GM12891 (cell line): ENCODE data around the gene MEP1A.

ENCODE experiments used
- PAX5 ChIP-seq: IDR thresholded peaks from 2 replicates; pipeline ENCODE4 v1.6.1; 2011; ENCODE audit warnings: low read length, moderate library complexity, mild to moderate bottlenecking; ENCODE audit not compliant: insufficient read depth, severe bottlenecking
- POLR2A ChIP-seq: IDR thresholded peaks from 2 replicates; pipeline ENCODE4 v1.6.1; 2011; ENCODE audit warnings: low read depth, low read length, control low read depth
- POLR2AphosphoS5 ChIP-seq: IDR thresholded peaks from 2 replicates; pipeline ENCODE4 v1.6.1; 2011; ENCODE audit warnings: low read depth, low read length, control low read depth
- SPI1 ChIP-seq: IDR thresholded peaks from 2 replicates; pipeline ENCODE4 v1.6.1; 2011; ENCODE audit warnings: low read depth, low read length, control low read depth
- TAF1 ChIP-seq: IDR thresholded peaks from 2 replicates; pipeline ENCODE4 v1.6.1; 2011; ENCODE audit warnings: low read depth, low read length, control low read depth

DNA sequence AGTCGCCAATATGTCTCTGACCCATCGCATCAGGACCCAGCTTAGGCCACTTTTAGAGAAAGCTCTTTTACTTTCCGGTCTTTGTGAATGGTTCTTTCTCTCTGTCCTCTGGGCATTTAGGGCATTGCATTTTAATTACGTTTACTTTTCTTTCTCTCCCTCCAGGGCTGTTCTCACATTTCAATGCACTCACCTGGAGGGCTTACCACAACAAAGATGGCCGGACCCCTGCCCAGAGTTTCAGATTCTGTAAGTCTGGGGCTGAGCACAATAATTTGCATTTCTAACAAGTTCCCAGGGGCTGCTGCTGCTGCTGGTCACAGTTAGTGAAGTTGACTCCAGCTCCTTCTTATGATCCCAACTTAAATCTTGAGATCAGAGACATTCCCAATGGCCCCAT, 43.5 kb upstream of the MEP1A start:
- no peak for TF ChIP-seq POLR2AphosphoS5
- TF ChIP-seq POLR2A, result no peak
- TF ChIP-seq TAF1, result no peak
- no peak for TF ChIP-seq SPI1
- TF ChIP-seq PAX5, result no peak
